HEK293T (cell line): ENCODE measurements around the gene DDX41.

Experiments used
- CTCF ChIA-PET: fragments of 350-600 bp; formaldehyde crosslinking; extraction: SDS; loops from one replicate; lab custom pipeline; 2021; ENCODE audit warnings: antibody characterized with exemption, inconsistent platforms; lab: Yijun Ruan, JAX
- POLR2A ChIA-PET: fragments of 350-600 bp; formaldehyde crosslinking; extraction: SDS; loops from one replicate; lab custom pipeline; 2020; ENCODE audit warnings: antibody characterized with exemption, inconsistent platforms; lab: Yijun Ruan, JAX
- DNase-seq: peaks from one replicate; pipeline ENCODE4 v3.0.0; 2012; ENCODE audit warnings: mixed read lengths; ENCODE audit errors: extremely low spot score
- ARNT ChIP-seq: fragments of 450-650 bp; IDR thresholded peaks from 2 replicates; pipeline ENCODE4 v1.6.1; 2017; ENCODE audit warnings: mild to moderate bottlenecking
- BHLHE40 ChIP-seq: fragments of 450-650 bp; IDR thresholded peaks from 2 replicates; pipeline ENCODE4 v1.6.1; 2016; ENCODE audit warnings: mild to moderate bottlenecking, moderate library complexity, borderline replicate concordance
- CTBP1 ChIP-seq: fragments of 450-650 bp; IDR thresholded peaks from 2 replicates; pipeline ENCODE4 v1.6.1; 2016; ENCODE audit warnings: borderline replicate concordance
- ELF4 ChIP-seq: fragments of 450-650 bp; IDR thresholded peaks from 2 replicates; pipeline ENCODE4 v1.6.1; 2017; ENCODE audit warnings: antibody characterized with exemption
- FOXA1 ChIP-seq: fragments of 450-650 bp; IDR thresholded peaks from 2 replicates; pipeline ENCODE4 v1.6.1; 2016; ENCODE audit warnings: mild to moderate bottlenecking
- FOXK2 ChIP-seq: fragments of 450-650 bp; IDR thresholded peaks from 2 replicates; pipeline ENCODE4 v1.6.1; 2016; ENCODE audit warnings: mild to moderate bottlenecking
- FOXM1 ChIP-seq: fragments of 450-650 bp; IDR thresholded peaks from 2 replicates; pipeline ENCODE4 v1.6.1; 2017; ENCODE audit warnings: mild to moderate bottlenecking, borderline replicate concordance
- HDGF ChIP-seq: fragments of 450-650 bp; IDR thresholded peaks from 2 replicates; pipeline ENCODE4 v1.6.1; 2017; ENCODE audit warnings: antibody characterized with exemption, borderline replicate concordance
- L3MBTL2 ChIP-seq: fragments of 450-650 bp; conservative IDR thresholded peaks from 2 replicates; pipeline ENCODE4 v1.6.1; 2016; ENCODE audit warnings: mild to moderate bottlenecking
- LEF1 ChIP-seq: fragments of 450-650 bp; IDR thresholded peaks from 2 replicates; pipeline ENCODE4 v1.6.1; 2017; ENCODE audit warnings: mild to moderate bottlenecking, borderline replicate concordance
- NFRKB ChIP-seq: fragments of 450-650 bp; IDR thresholded peaks from 2 replicates; pipeline ENCODE4 v1.6.1; 2016; ENCODE audit warnings: mild to moderate bottlenecking, moderate library complexity
- PKNOX1 ChIP-seq: fragments of 450-650 bp; IDR thresholded peaks from 2 replicates; pipeline ENCODE4 v1.6.1; 2016
- SP1 ChIP-seq: fragments of 450-650 bp; IDR thresholded peaks from 2 replicates; pipeline ENCODE4 v1.6.1; 2017
- SUZ12 ChIP-seq: fragments of 450-650 bp; IDR thresholded peaks from 2 replicates; pipeline ENCODE4 v1.6.1; 2016; ENCODE audit warnings: mild to moderate bottlenecking
- TARDBP ChIP-seq: fragments of 450-650 bp; IDR thresholded peaks from 2 replicates; pipeline ENCODE4 v1.6.1; 2016
- ZNF384 ChIP-seq: fragments of 450-650 bp; IDR thresholded peaks from 2 replicates; pipeline ENCODE4 v1.6.1; 2016

The DDX41 gene

GRCh38 chr5:177482359-177482795 lies 34.4 kb downstream of the DDX41 start:
- TF ChIP-seq PKNOX1 (no peak), SUZ12 (no peak), SP1 (no peak), FOXM1 (no peak), ARNT (no peak), BHLHE40 (no peak), CTBP1 (no peak), TARDBP (no peak), ZNF384 (no peak), FOXA1 (no peak), LEF1 (no peak), HDGF (no peak), FOXK2 (no peak), NFRKB (no peak)
- DNase-seq: no peak
- ChIA-PET POLR2A (no interaction called here), CTCF (no interaction called here)

DNA sequence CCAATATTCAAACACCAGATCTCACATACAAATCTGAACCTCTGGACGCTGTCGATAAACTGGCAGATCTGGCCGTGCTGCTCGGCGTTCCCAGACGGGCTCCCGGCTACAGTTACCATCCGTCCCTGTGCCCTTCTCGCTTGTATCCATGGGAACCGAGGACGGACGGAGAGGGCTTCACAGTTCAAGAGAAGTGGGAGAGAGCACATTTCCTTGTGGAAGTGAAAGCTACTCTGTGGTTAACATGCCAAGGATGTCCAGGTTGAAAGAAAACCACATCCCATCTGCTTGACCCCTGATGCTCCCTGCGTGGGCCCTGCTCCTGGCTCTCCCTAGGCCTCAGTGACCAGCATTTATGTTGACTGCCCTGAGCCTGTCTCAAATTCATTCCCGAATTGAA lies 37.0 kb downstream of the DDX41 start:
- POLR2A ChIA-PET: no interaction called here
- no peak for DNase-seq
- TF ChIP-seq SP1 (no peak), SUZ12 (no peak), PKNOX1 (no peak), ELF4 (no peak), FOXK2 (no peak), TARDBP (no peak), LEF1 (no peak), ZNF384 (no peak), BHLHE40 (no peak), FOXA1 (no peak), HDGF (no peak), CTBP1 (no peak), NFRKB (no peak), L3MBTL2 (no peak), ARNT (no peak), FOXM1 (no peak)
- CTCF ChIA-PET: no interaction called here

DNA sequence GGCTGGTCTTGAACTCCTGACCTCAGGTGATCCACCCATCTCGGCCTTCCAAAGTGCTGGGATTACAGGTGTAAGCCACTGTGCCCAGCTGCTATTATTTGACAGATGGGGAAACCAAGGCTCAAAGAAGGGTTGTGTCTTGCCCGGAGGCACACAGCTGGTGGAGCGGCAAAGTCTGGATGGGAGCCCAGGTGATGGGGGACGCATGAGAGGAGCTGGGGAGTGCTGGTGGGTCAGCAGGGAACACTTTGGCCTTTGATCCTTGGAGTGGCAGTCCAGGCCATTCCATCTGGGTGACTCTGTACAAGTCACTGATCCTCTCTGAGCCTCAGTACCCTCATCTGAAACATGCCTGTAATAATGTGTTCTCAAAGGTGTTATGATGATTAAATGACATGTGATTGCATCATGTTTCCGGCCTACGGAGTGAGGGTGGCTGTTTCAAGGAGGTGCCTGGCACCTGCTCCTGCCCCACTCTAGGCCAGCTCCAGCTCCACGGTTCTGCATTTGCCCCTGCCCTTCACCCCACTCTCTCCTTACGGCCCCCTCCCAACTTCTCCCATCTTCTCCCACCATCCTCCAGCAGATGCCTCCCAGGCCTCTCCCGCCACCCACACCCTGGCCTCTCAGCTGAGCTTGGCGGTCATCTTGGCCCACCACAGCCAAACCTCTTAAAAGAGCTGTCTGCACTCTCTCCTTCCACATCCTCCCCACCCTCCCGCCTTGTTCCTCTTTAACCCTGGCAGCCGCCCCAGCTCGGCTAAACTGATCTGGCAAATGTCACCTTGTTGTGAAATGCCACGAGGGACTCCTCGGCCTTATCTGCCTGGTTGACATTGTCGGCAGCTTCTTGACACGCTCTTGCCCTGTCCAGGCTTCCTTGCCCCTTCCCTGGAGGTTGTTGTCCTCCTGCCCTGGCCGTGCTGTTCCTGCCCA lies 37.8 kb downstream of the DDX41 start:
- no peak for TF ChIP-seq ZNF384
- TF ChIP-seq L3MBTL2: no peak
- no peak for TF ChIP-seq FOXA1
- no peak for TF ChIP-seq FOXM1
- TF ChIP-seq NFRKB: no peak
- no peak for TF ChIP-seq SUZ12
- TF ChIP-seq PKNOX1: no peak
- TF ChIP-seq CTBP1: no peak
- no peak for TF ChIP-seq BHLHE40
- TF ChIP-seq TARDBP: no peak
- no peak for TF ChIP-seq ARNT
- no peak for DNase-seq
- POLR2A ChIA-PET: interaction anchor here (1.1 to 1.2 kb wide), 2 partner anchors 9 to 725 kb away, joined by 3 to 4 read pairs; partner anchors contain the start of gene HNRNPAB
- CTCF ChIA-PET: interaction anchor here (1.8 kb wide), 1 partner anchor 12 kb away, joined by 4 read pairs; no protein-coding TSS in a partner anchor

DNA sequence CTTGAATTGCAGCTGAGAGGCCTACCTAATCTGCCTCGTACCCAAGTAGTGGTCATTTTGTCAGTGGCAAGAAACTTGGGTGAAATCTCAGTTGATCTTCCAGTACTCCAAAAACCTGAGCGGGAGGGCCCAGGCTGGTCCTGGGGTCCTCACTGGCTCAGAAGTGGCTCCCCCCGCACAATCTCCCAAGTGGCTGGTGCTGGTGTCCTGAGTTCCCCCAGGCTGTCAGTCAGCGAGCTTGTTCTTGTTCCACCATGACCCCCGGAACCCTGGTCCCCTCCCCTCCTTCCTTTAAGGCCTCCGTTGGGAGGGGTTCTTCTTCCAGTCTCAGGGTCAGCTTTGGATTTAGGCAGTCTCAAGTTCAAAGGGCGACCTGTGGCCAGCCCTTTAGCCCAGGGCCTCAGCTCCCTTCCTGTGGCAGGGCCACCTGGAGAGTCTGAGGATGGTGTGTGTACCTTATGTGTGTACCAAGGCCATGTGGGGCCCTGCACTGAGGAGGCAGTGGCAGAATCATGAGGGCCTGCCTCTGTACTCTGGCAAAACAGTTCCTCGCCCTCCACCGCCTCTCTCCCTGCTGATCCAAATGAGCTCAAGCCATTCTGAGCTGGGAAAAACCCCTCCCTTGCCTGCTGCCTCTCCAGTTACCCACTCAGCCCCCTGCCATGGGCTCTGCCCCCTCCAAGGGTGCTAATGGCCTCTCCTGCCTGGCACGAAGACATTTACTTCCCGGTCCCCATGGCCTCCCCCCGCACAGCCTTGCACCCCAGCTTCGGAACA lies 38.9 kb downstream of the DDX41 start:
- TF ChIP-seq FOXM1 (no peak), NFRKB (no peak), TARDBP (no peak), FOXK2 (no peak), FOXA1 (no peak), ELF4 (no peak), CTBP1 (no peak), HDGF (no peak), BHLHE40 (no peak), PKNOX1 (no peak), SP1 (no peak), LEF1 (no peak), ZNF384 (no peak), ARNT (no peak), SUZ12 (no peak), L3MBTL2 (no peak)
- CTCF ChIA-PET: interaction anchor here (1.8 to 1.9 kb wide), 2 partner anchors 13 to 107 kb away, joined by 4 to 5 read pairs; no protein-coding TSS in a partner anchor
- DNase-seq: no peak
- POLR2A ChIA-PET: interaction anchor here (1.1 to 1.7 kb wide), 4 partner anchors 10 to 726 kb away, joined by 3 to 6 read pairs (median 4); partner anchors contain the start of genes HNRNPAB and PDLIM7
